Fibroblast of peridontal ligament (primary cell): ENCODE results near the gene GNG14.
"Not testable (repeated sequence)": the region's sequence is repeated elsewhere in the genome, so short reads cannot be mapped to it uniquely, and the experiment has no call there.

ENCODE experiments used
- DNase-seq: peaks from one replicate; pipeline ENCODE4 v3.0.0-alpha.2; 2010; ENCODE audit errors: extremely low read depth

The GNG14 gene

DNA sequence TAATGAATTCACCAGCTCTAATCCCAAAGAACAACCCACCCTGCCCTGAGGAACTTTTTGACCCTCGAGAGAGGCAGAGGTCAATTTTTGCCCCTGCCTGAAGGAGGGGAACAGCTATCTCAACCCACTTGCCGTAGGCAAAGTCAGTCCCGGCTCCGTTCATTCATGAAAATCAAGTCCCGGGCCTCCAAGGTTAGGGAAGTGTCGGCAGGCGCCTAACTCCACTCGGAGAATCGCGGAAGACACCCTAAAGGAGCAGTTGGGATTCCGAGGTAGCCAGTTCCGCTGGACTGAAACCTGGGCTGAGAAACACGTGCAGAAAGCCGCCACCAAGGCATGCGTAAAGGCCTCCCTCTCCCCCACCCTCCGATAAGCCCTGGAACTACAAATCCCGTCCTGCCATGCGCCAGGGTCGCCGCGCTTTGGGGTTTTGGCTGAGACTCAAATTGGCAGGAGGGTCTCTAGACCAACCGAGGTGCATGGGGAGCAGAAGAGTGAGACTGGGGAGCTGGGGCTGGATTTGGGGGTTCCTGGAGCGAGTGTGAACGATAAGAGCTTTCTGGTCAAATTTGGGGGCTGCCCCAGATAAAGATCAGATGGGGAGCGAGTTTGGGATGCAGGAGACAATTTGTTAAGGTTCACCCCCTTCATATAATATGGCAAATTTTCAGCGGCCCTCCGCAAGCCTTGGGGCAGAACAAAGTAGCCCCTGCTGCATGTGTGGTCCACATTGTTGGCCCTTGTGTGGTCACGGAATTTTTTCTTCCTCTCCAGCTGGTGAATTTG lies 36.0 kb downstream of the GNG14 start, which contains the start of gene TNPO2:
TSS of gene TNPO2 (minus strand) at position 292 of the 786 bp plus-strand sequence. CDS start 2,955 bp downstream, outside the sequence.
- DNase-seq: peak; percentile 49

DNA sequence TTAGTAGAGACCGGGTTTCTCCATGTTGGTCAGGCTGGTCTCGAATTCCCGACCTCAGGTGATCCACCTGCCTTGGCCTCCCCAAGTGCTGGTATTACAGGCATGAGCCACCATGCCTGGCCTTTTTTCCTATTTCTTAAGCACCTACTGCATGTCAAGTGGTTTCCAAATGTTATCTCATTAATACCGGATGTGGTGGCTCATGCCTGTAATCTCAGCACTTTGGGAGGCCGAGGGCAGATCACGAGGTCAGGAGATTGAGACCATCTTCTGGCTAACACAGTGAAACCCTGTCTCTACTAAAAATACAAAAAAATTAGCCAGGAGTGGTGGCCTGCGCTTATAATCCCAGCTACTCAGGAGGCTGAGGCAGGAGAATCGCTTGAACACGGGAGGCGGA lies 37.8 kb downstream of the GNG14 start:
- DNase-seq: not testable (repeated sequence)

DNA sequence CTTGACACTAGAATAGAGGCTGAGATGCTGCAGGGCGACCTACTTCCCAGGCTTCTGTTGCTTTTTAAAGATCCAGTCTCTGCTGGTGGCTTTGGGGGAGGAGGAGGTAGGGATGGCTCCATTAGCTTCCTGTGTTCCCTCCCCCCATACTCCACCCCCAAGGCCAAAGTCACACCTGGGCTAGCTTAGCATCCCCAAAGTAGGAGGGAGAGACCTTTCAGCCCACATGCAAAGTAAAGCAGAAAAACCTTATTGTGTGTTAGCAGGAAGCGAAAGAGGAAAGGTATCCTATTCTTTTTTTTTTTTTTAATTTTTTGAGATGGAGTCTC lies 39.2 kb downstream of the GNG14 start:
- DNase-seq: no peak

DNA sequence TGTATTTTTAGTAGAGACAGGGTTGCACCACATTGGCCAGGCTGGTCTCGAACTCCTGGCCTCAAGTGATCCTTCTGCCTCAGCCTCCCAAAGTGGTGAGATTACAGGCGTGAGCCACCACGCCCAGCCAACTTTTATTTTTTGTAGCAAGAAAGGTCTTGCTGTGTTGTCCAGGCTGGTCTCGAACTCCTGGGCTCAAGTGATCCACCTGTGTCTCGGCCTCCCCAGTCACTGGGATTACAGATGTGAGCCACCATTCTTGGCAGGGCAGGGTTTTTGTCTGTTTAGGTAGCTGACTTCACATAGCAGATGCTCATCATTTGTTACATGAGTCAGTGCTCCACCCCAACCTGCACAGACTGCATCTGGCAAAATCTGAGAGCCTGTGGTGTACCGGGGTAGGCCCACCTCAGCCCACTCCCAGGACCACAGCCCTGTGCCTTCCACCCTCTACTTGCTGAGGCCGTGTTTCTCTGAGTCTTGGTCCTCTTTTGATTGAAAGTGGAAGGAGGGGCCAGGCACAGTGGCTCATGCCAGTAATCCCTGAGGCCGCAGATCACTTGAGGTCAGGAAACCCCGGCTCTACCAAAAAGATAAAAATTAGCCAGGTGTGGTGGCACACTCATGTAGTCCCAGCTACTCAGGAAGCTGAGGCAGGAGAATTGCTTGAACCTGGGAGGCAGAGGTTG lies 40.1 kb downstream of the GNG14 start:
- no peak for DNase-seq

DNA sequence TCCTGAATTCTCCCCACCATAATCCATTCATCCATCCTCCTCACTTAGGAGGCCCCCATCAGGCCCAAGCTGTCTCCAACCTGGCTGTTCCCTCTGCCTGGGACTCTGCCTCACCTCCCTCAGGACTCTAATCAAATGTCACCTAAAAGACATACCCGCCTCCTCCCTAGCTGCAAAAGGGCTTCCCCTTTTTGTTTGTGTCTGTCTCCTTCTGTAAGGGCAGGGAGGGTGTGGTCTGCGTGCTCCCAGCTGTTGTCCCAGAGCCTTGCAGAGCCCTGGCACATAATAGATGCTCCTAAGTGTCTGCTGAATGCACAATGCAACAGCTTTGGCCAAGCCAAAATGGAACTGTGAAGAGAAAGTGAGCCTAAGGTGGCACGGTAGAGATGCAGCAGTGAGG lies 42.3 kb downstream of the GNG14 start:
- DNase-seq: no peak

DNA sequence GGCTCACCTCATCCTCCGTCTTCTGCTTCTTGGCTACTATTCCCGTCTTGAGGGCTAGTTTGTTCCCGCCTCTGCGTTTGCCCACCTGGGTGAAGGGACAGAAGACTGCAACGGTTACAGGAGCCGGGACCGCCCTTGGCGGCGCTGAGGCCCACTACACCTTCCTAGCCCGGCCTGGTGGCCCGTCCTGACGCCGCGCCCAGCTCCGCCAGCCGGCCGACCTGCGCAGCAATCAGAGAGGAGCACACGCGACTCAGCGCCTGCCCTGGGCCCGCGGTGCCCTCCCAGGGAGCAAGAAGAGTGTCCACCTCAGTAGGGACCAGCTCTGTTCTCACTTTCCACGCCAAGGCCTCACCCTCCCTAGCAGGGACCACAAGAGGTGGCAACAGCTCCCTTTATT lies 43.5 kb downstream of the GNG14 start:
- no peak for DNase-seq

DNA sequence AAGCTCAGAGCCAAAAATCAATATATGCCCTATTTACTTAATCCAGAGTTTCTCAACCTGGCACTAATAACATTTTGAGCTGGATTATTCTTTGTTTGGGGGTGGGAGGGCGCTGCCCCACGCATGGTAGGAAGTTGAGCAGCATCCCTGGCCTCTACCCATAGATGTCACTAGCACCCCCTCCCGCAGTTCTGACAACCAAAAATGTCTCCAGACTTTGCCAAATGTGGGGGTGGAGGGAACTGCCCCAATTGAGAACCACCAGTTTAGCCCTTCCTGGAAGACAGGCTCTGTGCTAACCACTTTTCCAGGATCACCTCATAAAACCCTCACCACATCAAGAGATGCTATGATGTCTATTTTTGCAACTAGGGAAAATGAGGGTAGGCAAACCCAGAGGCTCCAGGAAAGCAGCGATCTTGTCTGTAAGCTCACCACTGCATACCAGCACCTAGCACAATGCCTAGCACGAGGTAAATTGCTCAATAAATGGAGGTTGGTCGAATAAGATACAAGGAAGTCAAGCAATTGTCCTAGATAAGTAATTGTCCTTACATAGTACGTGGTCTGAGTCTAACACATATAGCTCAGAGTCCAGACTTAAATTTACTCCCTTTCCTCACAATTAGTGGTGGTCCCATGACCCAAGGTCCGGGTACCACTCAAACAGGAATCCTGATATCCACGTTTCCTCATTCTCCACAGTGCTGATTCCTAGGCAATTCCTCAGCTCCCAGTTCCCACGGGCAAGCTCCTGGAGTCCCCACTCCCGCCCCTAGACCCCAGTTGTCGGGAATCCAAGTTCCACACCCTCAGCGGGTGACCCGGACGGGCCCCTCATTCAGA lies 45.8 kb downstream of the GNG14 start:
- peak; percentile 51 for DNase-seq

DNA sequence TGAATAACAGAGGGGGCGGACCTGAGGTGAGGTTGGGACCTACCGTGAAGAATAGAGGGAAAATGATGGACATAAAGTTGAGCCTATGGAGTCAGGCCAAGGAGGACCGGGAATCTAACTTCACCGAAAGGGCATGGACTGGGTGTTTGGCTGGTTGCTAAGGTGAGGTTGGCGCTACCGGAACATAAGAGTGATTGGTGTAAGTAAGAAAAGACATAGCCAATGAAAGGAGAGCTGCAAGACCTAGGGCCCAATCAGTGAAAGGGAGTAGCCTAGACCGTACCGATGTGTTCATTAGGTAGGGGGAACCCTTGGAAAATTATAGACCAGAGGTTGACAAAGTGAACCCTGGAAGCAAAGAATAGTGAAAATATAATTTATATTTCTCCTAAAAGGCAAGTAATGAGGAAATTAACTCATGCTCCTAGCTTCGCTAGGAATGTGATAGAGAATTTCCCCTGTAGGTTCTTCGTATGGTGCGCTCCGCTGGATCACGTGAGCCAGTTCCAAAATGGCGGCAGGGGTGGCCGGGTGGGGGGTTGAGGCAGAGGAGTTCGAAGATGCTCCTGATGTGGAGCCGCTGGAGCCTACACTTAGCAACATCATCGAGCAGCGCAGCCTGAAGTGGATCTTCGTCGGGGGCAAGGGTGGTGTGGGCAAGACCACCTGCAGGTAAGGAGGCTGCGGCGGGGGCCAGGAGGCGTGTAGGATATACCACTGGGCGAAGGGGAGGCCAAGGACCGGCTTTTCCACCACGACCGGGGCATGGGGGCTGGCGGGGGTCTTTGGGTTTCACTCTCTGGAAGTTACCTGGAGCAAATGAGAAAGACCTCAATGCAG lies 49.4 kb downstream of the GNG14 start, which contains the start of gene GET3:
TSS of gene GET3 (plus strand) at position 503 of the 840 bp plus-strand sequence. CDS start at position 512, 9 bp downstream.
- DNase-seq: peak; percentile 100

DNA sequence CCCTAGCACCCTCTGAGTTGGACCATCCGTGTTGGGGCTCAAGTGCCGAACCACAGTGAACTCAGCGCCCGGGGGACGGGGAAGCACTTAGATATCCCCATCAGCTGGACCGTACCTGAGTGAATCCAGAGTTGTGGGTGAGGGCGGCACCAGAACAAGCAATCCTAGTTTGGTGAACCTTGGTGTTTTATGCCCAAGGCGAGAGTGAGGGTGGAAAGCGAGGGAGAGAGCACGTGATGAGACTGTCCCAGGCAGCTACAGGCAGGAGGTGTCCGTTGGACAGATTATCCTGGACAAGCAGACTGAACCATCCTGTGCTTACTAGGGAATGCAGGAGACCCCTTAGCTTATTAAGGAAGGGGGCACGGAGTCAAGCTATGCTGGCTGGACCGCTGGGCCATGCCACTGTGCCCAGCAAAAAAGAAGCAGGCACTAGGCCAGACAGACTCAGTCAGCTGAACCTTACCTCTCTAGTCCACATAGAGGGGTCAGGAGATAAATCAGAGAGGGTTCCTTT lies 50.1 kb downstream of the GNG14 start:
- DNase-seq: no peak
